ENCODE measurements around the gene CYP4B1. TPM values are rescaled to one million over a fixed set of nuclear protein-coding genes. Genes with fewer than 3 reads are reported as not detected.

CYP4B1 gene
- total RNA-seq, 1 experiment from 2014 or later = 0.24 TPM

GRCh38 chr1:46810596-46810995, 11.8 kb downstream of the CYP4B1 start:
- ATAC-seq (no peak), DNase-seq (ENCODE audit: low spot score) (no peak)
- CTCF ChIA-PET = no interaction called here
- Mint-ChIP-seq H3K4me1 (peaks cover 6% of the 10 kb centered on the region), H3K4me3 (no peak overlapping the region), H3K36me3 (peaks cover 5% of the 10 kb centered on the region), H3K9me3 (peaks cover 16% of the 10 kb centered on the region), H3K27me3 (ENCODE audit: low read depth) (peaks cover 11% of the 10 kb centered on the region), H3K27ac (no peak overlapping the region)
- TF ChIP-seq AFF4 (CRISPR knock-in tag; IDR thresholded peaks at IDR 0.05; ENCODE audit: borderline replicate concordance) = no peak
- no peak for TF ChIP-seq CBFB (CRISPR knock-in tag; IDR thresholded peaks at IDR 0.05; ENCODE audit: low read depth)
- no peak for TF ChIP-seq ZNF423 (CRISPR knock-in tag; IDR thresholded peaks at IDR 0.05)
- no peak for TF ChIP-seq TEAD4 (CRISPR knock-in tag; IDR thresholded peaks at IDR 0.05)
- TF ChIP-seq, protein P1, sequence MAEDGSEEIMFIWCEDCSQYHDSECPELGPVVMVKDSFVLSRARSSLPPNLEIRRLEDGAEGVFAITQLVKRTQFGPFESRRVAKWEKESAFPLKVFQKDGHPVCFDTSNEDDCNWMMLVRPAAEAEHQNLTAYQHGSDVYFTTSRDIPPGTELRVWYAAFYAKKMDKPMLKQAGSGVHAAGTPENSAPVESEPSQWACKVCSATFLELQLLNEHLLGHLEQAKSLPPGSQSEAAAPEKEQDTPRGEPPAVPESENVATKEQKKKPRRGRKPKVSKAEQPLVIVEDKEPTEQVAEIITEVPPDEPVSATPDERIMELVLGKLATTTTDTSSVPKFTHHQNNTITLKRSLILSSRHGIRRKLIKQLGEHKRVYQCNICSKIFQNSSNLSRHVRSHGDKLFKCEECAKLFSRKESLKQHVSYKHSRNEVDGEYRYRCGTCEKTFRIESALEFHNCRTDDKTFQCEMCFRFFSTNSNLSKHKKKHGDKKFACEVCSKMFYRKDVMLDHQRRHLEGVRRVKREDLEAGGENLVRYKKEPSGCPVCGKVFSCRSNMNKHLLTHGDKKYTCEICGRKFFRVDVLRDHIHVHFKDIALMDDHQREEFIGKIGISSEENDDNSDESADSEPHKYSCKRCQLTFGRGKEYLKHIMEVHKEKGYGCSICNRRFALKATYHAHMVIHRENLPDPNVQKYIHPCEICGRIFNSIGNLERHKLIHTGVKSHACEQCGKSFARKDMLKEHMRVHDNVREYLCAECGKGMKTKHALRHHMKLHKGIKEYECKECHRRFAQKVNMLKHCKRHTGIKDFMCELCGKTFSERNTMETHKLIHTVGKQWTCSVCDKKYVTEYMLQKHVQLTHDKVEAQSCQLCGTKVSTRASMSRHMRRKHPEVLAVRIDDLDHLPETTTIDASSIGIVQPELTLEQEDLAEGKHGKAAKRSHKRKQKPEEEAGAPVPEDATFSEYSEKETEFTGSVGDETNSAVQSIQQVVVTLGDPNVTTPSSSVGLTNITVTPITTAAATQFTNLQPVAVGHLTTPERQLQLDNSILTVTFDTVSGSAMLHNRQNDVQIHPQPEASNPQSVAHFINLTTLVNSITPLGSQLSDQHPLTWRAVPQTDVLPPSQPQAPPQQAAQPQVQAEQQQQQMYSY (CRISPR knock-in tag; IDR thresholded peaks at IDR 0.05) = no peak
- TF ChIP-seq ERG (CRISPR knock-in tag; IDR thresholded peaks at IDR 0.05) = no peak
- POLR2A ChIA-PET = no interaction called here

DNA sequence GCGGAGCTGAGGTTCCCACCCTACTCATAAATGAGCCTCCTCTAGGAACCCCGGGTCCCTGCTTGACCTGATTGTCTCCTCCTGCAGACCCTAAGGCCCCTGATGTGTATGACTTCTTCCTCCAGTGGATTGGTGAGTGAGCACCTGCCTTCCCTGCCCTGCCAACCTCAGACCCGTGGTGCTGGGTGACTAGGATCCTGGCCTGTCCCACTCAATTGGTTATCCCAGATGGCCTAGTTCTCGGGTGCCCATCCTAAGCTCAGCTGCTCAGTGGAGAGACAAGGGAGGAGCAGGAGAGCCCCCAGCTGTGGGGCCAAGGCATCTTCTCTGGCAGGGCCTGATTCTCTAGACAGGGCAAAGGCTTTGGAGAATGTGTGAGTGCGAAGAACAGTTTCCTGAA, 12.2 kb downstream of the CYP4B1 start:
- Mint-ChIP-seq H3K36me3 (peaks cover 5% of the 10 kb centered on the region), H3K4me1 (peaks cover 5% of the 10 kb centered on the region), H3K27me3 (ENCODE audit: low read depth) (peaks cover 9% of the 10 kb centered on the region), H3K9me3 (peaks cover 16% of the 10 kb centered on the region), H3K4me3 (no peak overlapping the region), H3K27ac (no peak overlapping the region)
- TF ChIP-seq ZNF138 (CRISPR knock-in tag; conservative IDR thresholded peaks at IDR 0.05) (no peak), KAT7 (CRISPR knock-in tag; IDR thresholded peaks at IDR 0.05; ENCODE audit: borderline replicate concordance) (no peak), CDX4 (CRISPR knock-in tag; IDR thresholded peaks at IDR 0.05; ENCODE audit: borderline replicate concordance) (no peak), USF2 (CRISPR knock-in tag; IDR thresholded peaks at IDR 0.05) (no peak), ERG (CRISPR knock-in tag; IDR thresholded peaks at IDR 0.05) (no peak)
- TF ChIP-seq, protein P2, sequence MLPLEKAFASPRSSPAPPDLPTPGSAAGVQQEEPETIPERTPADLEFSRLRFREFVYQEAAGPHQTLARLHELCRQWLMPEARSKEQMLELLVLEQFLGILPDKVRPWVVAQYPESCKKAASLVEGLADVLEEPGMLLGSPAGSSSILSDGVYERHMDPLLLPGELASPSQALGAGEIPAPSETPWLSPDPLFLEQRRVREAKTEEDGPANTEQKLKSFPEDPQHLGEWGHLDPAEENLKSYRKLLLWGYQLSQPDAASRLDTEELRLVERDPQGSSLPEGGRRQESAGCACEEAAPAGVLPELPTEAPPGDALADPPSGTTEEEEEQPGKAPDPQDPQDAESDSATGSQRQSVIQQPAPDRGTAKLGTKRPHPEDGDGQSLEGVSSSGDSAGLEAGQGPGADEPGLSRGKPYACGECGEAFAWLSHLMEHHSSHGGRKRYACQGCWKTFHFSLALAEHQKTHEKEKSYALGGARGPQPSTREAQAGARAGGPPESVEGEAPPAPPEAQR (CRISPR knock-in tag; IDR thresholded peaks at IDR 0.05) = no peak
- CTCF ChIA-PET = no interaction called here
- DNase-seq (ENCODE audit: low spot score) (no peak), ATAC-seq (no peak)
- POLR2A ChIA-PET = no interaction called here
